ENCODE results near the gene LELP1.
"Not testable (repeated sequence)": the region's sequence is repeated elsewhere in the genome, so short reads cannot be mapped to it uniquely, and the experiment has no call there.

DNA sequence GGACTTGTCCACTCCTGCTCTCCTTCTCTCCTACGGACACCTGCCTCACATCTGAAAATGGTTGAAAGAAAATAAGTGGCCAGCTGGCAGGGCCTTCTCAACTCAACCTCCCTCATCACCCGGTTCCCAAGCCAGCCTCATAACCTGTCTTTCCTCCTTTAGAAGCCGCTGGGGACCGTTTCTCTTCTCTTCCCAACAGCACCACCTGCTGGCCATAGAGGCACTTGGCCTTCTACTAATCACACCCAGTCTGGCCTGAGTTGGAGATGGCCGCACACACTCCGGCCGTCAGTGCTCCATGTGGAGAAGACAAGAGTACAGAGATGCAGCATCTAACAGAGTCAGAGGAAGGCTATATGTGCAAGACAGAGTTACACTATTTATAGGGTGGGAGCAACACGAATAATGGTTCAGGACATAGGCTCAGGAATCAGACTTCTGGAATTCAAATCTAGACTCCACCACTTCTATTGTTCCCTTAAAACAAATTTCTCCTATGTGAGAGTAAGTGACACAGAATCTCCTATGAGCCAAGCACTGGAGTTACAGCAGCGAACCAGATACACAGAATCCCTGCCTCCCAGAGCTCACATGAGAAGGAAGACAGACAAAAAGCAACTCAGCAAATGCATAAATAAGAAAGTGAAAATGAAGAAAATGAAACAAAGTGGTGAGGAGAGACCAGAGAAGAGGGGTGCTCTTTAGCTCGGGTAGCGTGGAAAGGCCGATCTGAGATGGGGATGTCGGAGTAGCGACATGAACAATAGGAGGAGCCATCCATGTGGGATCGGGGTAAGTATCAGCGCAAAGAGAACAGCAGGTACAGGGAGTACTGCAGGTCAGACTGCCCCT lies 20.0 kb downstream of the LELP1 start:
- peak in 3 of 4 experiments; percentile 45 to 66 (median 48) for TF ChIP-seq CTCF (IDR thresholded peaks at IDR 0.05)
- not testable (repeated sequence) for TF ChIP-seq POLR2A, EP300, POLR2AphosphoS5 (IDR thresholded peaks at IDR 0.05)
